Retinal pigment epithelial cell (primary cell): ENCODE measurements around the gene TMEM250.

Experiments
- DNase-seq: peaks from one replicate; pipeline ENCODE4 v3.0.0-alpha.2; 2010; ENCODE audit warnings: low read depth
- H3K4me3 ChIP-seq: 2 replicates; pipeline ENCODE4 v1.5.1; 2011; ENCODE audit warnings: mild to moderate bottlenecking, low read length, control low read depth, moderate library complexity
- CTCF ChIP-seq: conservative IDR thresholded peaks from 2 replicates; pipeline ENCODE4 v1.5.1; 2011; ENCODE audit warnings: low read depth, low read length, control low read depth, inconsistent platforms

The TMEM250 gene

GRCh38 chr9:136091582-136092352 lies 26.9 kb downstream of the TMEM250 start:
- H3K4me3 ChIP-seq = no peak overlapping the region
- no peak for DNase-seq

GRCh38 chr9:136090768-136091581 lies 27.7 kb downstream of the TMEM250 start:
- no peak overlapping the region for H3K4me3 ChIP-seq
- TF ChIP-seq CTCF = no peak
- no peak for DNase-seq

More at GRCh38 chr9:136091582-136092352, 26.9 kb downstream of the TMEM250 start:
- TF ChIP-seq CTCF = no peak

- no peak for TF ChIP-seq CTCF
- no peak overlapping the region for H3K4me3 ChIP-seq
- no peak for DNase-seq
These were observed 28.5 kb downstream of the TMEM250 start for GRCh38 chr9:136090056-136090735.

GRCh38 chr9:136089697-136090045 lies 29.0 kb downstream of the TMEM250 start:
- no peak for DNase-seq
- H3K4me3 ChIP-seq = no peak overlapping the region
- peak; percentile 49 for TF ChIP-seq CTCF

- H3K4me3 ChIP-seq = no peak overlapping the region
- TF ChIP-seq CTCF = no peak
- DNase-seq = no peak
These were observed 29.6 kb downstream of the TMEM250 start for GRCh38 chr9:136088939-136089696.

- DNase-seq = no peak
- H3K4me3 ChIP-seq = no peak overlapping the region
- TF ChIP-seq CTCF = no peak
These were observed 30.2 kb downstream of the TMEM250 start for GRCh38 chr9:136088481-136088938.
